HG02840 (cell line): ENCODE results near the gene TMEM39A.

Experiments
- ATAC-seq: cut with Tn5 transposase; IDR thresholded peaks from one replicate; pipeline ENCODE4 v1.9.1; 2021; ENCODE audit warnings: mild to moderate bottlenecking, moderate library complexity, moderate number of reproducible peaks; ENCODE audit not compliant: unreplicated experiment, low FRiP score

The TMEM39A gene

GRCh38 chr3:119401503-119402440 is 61.6 kb downstream of the TMEM39A start:
- ATAC-seq = no peak

DNA sequence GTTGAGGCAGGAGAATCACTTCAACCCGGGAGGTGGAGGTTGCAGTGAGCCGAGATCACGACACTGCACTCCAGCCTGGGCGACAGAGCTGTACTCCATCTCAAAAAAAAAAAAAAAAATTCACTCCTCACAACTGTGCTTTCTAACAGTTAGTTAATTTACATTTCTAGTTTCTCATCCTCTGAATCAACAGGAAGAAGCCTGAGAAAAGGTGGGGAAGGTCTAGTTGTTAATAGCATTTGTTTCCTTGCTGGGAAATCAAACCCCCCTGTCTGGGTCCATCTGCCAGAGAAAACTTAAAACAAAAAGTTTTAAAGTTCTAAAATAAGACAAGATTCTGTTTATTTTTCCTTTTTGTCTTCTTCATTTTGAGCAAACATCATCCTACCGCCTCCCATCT is 62.3 kb downstream of the TMEM39A start:
- no peak for ATAC-seq

GRCh38 chr3:119400466-119400865 is 62.9 kb downstream of the TMEM39A start:
- no peak for ATAC-seq

- no peak for ATAC-seq
Observed at GRCh38 chr3:119396870-119397269, 66.5 kb downstream of the TMEM39A start.

GRCh38 chr3:119395923-119396358 is 67.5 kb downstream of the TMEM39A start:
- ATAC-seq = peak; percentile 69

GRCh38 chr3:119388577-119388976 is 74.8 kb downstream of the TMEM39A start:
- ATAC-seq = no peak

- no peak for ATAC-seq
Observed at GRCh38 chr3:119382134-119382533, 81.3 kb downstream of the TMEM39A start.

GRCh38 chr3:119380697-119381096 is 82.7 kb downstream of the TMEM39A start:
- ATAC-seq = no peak
